Measurements from ENCODE around the gene ACIN1. TPM values are rescaled to one million over a fixed set of nuclear protein-coding genes. Genes with fewer than 3 reads are reported as not detected.

ACIN1 gene
- total RNA-seq, 1 experiment from 2014 or later: 333 TPM

DNA sequence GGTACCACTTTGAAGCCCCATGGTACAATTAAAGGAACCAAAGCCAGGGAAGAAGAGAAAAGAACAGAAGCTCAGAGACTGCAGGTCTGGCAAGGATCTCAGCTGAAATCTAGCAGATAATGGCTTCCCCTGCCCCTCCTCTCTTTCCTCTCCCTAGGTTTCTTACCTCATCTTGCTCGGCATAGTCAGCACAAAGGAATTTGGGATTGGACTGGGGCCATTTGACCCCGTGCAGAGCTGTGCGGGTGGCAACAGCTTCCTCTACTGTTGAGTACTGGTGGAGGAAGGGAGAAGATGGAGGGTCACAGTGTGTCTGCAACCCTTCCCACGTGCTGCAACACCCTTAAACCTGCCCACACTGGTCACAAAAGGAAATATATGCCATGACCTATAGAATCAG, 32.9 kb downstream of the ACIN1 start:
- H3K9me3 Mint-ChIP-seq: no peaks in the 10 kb centered on the region
- Histone ChIP-seq H2BK120ac (ENCODE audit: low read depth, low read length, poor library complexity, severe bottlenecking) (no peak overlapping the region), H3K4ac (ENCODE audit: low read depth, low read length) (no peak overlapping the region), H3K4me1 (ENCODE audit: insufficient read depth, low read length) (no peaks in the 10 kb centered on the region), H3K18ac (ENCODE audit: insufficient read length, low read depth, low read length) (no peak overlapping the region), H4K20me1 (ENCODE audit: control insufficient read depth, insufficient read depth, insufficient read length) (no peaks in the 10 kb centered on the region), H4K5ac (ENCODE audit: insufficient read length, low read depth, low read length) (no peak overlapping the region), H4K91ac (ENCODE audit: insufficient read length, low read depth, low read length) (no peak overlapping the region), H3K9me3 (ENCODE audit: control insufficient read depth, low read depth, low read length) (no peaks in the 10 kb centered on the region), H4K8ac (replicated peaks; ENCODE audit: insufficient read length, low read depth, low read length) (no peak overlapping the region), H3K14ac (ENCODE audit: insufficient read depth, low read length) (no peak overlapping the region), H3K79me2 (ENCODE audit: insufficient read depth, low read length) (no peaks in the 10 kb centered on the region), H3K27ac (ENCODE audit: insufficient read length, low read depth, low read length) (no peak overlapping the region), H2BK12ac (ENCODE audit: insufficient read length, low read depth, low read length) (no peak overlapping the region), H2AFZ (ENCODE audit: low read length) (no peak overlapping the region), H2BK20ac (ENCODE audit: low read depth, low read length, poor library complexity, severe bottlenecking) (no peak overlapping the region), H3T11ph (ENCODE audit: low read length) (no peak overlapping the region), H2AK5ac (ENCODE audit: insufficient read length, low read length) (no peak overlapping the region), H3K79me1 (ENCODE audit: insufficient read depth, low read depth, low read length, poor library complexity, severe bottlenecking) (peaks cover 8% of the 10 kb centered on the region), H2BK15ac (ENCODE audit: low read depth, low read length) (no peak overlapping the region), H3K23me2 (ENCODE audit: insufficient read length, low read depth, low read length, poor library complexity, severe bottlenecking) (peaks cover 6% of the 10 kb centered on the region), H2BK5ac (ENCODE audit: insufficient read length, low read length) (no peak overlapping the region), H3K23ac (ENCODE audit: insufficient read length, low read depth, low read length) (no peak overlapping the region), H3K27me3 (ENCODE audit: insufficient read depth, low read length) (no peaks in the 10 kb centered on the region), H3K56ac (ENCODE audit: insufficient read length, low read depth, low read length) (no peak overlapping the region), H3K4me2 (ENCODE audit: insufficient read depth, insufficient read length, low read length) (no peak overlapping the region), H3K9ac (ENCODE audit: extremely low read depth, insufficient read length, low read length) (no peak overlapping the region)
- H3K27me3 Mint-ChIP-seq (ENCODE audit: low read depth): peaks cover 1% of the 10 kb centered on the region
- H3K36me3 Mint-ChIP-seq (ENCODE audit: insufficient read depth in 1 of 3, low read depth in 3 of 3): peaks cover 53 to 88% (median 75%) of the 10 kb centered on the region in 3 experiments
- H3K27ac Mint-ChIP-seq: peak overlapping the region in 2 of 3 experiments; percentile 9 to 75; a peak in 3 of 7 replicates
- H3K4me1 Mint-ChIP-seq: peaks cover 4 to 12% of the 10 kb centered on the region in 2 experiments
- TF ChIP-seq, protein P1, sequence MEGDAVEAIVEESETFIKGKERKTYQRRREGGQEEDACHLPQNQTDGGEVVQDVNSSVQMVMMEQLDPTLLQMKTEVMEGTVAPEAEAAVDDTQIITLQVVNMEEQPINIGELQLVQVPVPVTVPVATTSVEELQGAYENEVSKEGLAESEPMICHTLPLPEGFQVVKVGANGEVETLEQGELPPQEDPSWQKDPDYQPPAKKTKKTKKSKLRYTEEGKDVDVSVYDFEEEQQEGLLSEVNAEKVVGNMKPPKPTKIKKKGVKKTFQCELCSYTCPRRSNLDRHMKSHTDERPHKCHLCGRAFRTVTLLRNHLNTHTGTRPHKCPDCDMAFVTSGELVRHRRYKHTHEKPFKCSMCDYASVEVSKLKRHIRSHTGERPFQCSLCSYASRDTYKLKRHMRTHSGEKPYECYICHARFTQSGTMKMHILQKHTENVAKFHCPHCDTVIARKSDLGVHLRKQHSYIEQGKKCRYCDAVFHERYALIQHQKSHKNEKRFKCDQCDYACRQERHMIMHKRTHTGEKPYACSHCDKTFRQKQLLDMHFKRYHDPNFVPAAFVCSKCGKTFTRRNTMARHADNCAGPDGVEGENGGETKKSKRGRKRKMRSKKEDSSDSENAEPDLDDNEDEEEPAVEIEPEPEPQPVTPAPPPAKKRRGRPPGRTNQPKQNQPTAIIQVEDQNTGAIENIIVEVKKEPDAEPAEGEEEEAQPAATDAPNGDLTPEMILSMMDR (conservative IDR thresholded peaks at IDR 0.05): no peak
- no peak overlapping the region for H3K4me3 Mint-ChIP-seq
- no peak for DNase-seq
- WGBS (ENCODE audit: extremely low coverage, insufficient read length, low lambda C conversion rate): no CpG with 5 or more reads among the region's 4 CpGs
